OCI-LY7 (cell line): ENCODE data around the gene HS1BP3. TPM values are rescaled to one million over a fixed set of nuclear protein-coding genes. Genes with fewer than 3 reads are reported as not detected.

Experiments used
- BruUV-seq: library from RNA; stranded (reverse); fragments of 400-500 nt; replicated peaks from 2 replicates; lab custom pipeline; 2021; lab: Mats Ljungman, UMichigan
- CTCF ChIA-PET: fragments of 300-600 bp; sonication (Branson Sonifier 250); formaldehyde crosslinking; loops from one replicate; lab custom pipeline; 2022; ENCODE audit warnings: antibody characterized with exemption; ENCODE audit not compliant: unreplicated experiment; lab: Charles Lee
- POLR2A ChIA-PET: fragments of 300-600 bp; sonication (Branson Sonifier 250); formaldehyde crosslinking; loops from one replicate; lab custom pipeline; 2022; ENCODE audit warnings: antibody characterized with exemption; lab: Charles Lee
- DNase-seq: peaks from one replicate; pipeline ENCODE4 v3.0.0-alpha.2; 2015; ENCODE audit warnings: low spot score
- H2AFZ ChIP-seq: fragments of 200-600 bp; sonication (generic), shearing (Covaris generic); 2 replicates; pipeline ENCODE4 v1.6.1; 2014; ENCODE audit warnings: mild to moderate bottlenecking, antibody characterized with exemption, low read length, moderate library complexity
- H3K27ac ChIP-seq: fragments of 200-600 bp; sonication (generic); 2 replicates; pipeline ENCODE4 v1.5.1; 2014; ENCODE audit warnings: mixed run types, low read depth, mild to moderate bottlenecking, moderate library complexity, low read length, inconsistent platforms; ENCODE audit not compliant: poor library complexity, severe bottlenecking
- H3K36me3 ChIP-seq: fragments of 200-600 bp; sonication (generic); 2 replicates; pipeline ENCODE4 v1.6.1; 2014; ENCODE audit warnings: mild to moderate bottlenecking, antibody characterized with exemption, low read length, moderate library complexity, mixed read lengths; ENCODE audit not compliant: insufficient read depth
- H3K4me1 ChIP-seq: fragments of 200-600 bp; sonication (generic); 2 replicates; pipeline ENCODE4 v1.5.1; 2014; ENCODE audit warnings: mild to moderate bottlenecking, low read length; ENCODE audit not compliant: insufficient read depth, poor library complexity, severe bottlenecking
- H3K4me2 ChIP-seq: fragments of 200-600 bp; sonication (generic); 2 replicates; pipeline ENCODE4 v1.6.1; 2014; ENCODE audit warnings: mild to moderate bottlenecking, low read length
- H3K4me3 ChIP-seq: fragments of 200-600 bp; sonication (generic); 2 replicates; pipeline ENCODE4 v1.5.1; 2014; ENCODE audit warnings: mild to moderate bottlenecking, low read depth, low read length; ENCODE audit not compliant: poor library complexity, severe bottlenecking
- H3K79me2 ChIP-seq: fragments of 200-600 bp; sonication (generic); 2 replicates; pipeline ENCODE4 v1.6.1; 2016; ENCODE audit warnings: low read depth, mild to moderate bottlenecking, low read length, moderate library complexity, mixed read lengths; ENCODE audit not compliant: insufficient read depth
- H3K9me2 ChIP-seq: fragments of 200-600 bp; sonication (generic); 2 replicates; pipeline ENCODE4 v1.6.1; 2016; ENCODE audit warnings: mild to moderate bottlenecking, low read length, mixed read lengths; ENCODE audit not compliant: insufficient read depth
- H3K9me3 ChIP-seq: fragments of 200-600 bp; sonication (generic); 2 replicates; pipeline ENCODE4 v1.6.1; 2014; ENCODE audit warnings: mild to moderate bottlenecking, mixed run types, low read length, mixed read lengths
- H4K20me1 ChIP-seq: fragments of 200-600 bp; sonication (generic); 2 replicates; pipeline ENCODE4 v1.6.1; 2014; ENCODE audit warnings: mild to moderate bottlenecking, antibody characterized with exemption, low read length, moderate library complexity, mixed read lengths; ENCODE audit not compliant: insufficient read depth
- EZH2phosphoT487 ChIP-seq: fragments of 200-600 bp; sonication (generic); IDR thresholded peaks from 2 replicates; pipeline ENCODE4 v1.6.1; 2018; ENCODE audit warnings: low read depth, borderline replicate concordance, mild to moderate bottlenecking, mixed run types, antibody characterized with exemption, low read length, moderate library complexity, mixed read lengths
- intact Hi-C: fragments of 100-400 bp; cut with micrococcal nuclease; formaldehyde crosslinking; loops from one replicate; pipeline ENCODE4 v1.10.0; 2022; ENCODE audit not compliant: unreplicated experiment
- total RNA-seq, 2 experiments: library from RNA; depleted of rRNA in 1 of 2; stranded (reverse); fragments of >200 nt in 1 of 2; shearing (Covaris generic) in 1 of 2; gene quantifications; 2 replicates each; pipeline ENCODE4 v1.2.3, GENCODE V29; 2014 to 2022
- TF ChIP-seq, protein P1 (sequence below): fragments of 200-600 bp; sonication (generic); conservative IDR thresholded peaks from 2 replicates; pipeline ENCODE4 v1.5.1; 2014; ENCODE audit warnings: mild to moderate bottlenecking, antibody characterized with exemption, low read length, moderate library complexity, mixed read lengths

HS1BP3 gene
- total RNA-seq, 2 experiments from 2014 or later, result 10.6 to 15.2 TPM

DNA sequence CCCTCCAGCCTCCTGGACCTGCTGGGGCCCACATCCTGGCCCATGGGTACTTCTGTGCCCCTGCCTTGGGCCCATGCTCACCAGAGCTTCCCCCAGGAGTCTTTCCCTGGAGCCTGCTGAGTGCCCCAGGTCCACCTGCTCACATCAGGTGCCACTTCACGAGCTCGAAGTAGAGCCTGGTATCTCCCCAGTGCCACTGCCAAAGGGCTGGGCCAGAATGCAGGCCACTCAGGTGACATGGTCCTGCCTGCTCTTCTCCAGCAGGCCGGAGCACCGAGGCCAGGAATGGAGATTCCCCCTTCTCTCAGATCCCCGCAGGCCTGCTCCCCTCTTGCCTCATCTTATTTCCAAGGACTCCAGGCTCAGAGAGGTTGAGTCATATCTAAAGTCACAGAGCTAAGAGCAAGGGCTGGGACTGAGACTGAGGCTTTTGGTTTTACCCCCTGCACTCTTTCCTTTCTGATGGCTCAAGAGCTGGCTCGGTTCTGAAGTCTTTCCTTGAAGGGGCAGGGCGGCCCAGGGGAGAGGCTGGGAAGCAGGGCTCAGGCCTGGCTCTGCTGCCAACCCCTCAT is 79.2 kb downstream of the HS1BP3 start:
- intact Hi-C loops, result no loop called here
- ChIA-PET CTCF (no interaction called here), POLR2A (no interaction called here)
- Histone ChIP-seq H2AFZ (no peak overlapping the region), H3K27ac (no peak overlapping the region), H3K4me3 (no peak overlapping the region), H3K4me1 (peaks cover 6% of the 10 kb centered on the region), H3K36me3 (no peaks in the 10 kb centered on the region), H3K9me3 (no peaks in the 10 kb centered on the region), H4K20me1 (no peaks in the 10 kb centered on the region; the same call in 1 of the 2 replicates), H3K9me2 (no peaks in the 10 kb centered on the region), H3K79me2 (no peaks in the 10 kb centered on the region), H3K4me2 (no peak overlapping the region)
- no peak for DNase-seq
- TF ChIP-seq, protein P1, sequence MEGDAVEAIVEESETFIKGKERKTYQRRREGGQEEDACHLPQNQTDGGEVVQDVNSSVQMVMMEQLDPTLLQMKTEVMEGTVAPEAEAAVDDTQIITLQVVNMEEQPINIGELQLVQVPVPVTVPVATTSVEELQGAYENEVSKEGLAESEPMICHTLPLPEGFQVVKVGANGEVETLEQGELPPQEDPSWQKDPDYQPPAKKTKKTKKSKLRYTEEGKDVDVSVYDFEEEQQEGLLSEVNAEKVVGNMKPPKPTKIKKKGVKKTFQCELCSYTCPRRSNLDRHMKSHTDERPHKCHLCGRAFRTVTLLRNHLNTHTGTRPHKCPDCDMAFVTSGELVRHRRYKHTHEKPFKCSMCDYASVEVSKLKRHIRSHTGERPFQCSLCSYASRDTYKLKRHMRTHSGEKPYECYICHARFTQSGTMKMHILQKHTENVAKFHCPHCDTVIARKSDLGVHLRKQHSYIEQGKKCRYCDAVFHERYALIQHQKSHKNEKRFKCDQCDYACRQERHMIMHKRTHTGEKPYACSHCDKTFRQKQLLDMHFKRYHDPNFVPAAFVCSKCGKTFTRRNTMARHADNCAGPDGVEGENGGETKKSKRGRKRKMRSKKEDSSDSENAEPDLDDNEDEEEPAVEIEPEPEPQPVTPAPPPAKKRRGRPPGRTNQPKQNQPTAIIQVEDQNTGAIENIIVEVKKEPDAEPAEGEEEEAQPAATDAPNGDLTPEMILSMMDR, result no peak
- TF ChIP-seq EZH2phosphoT487, result no peak
- no TSS peak for BruUV-seq

DNA sequence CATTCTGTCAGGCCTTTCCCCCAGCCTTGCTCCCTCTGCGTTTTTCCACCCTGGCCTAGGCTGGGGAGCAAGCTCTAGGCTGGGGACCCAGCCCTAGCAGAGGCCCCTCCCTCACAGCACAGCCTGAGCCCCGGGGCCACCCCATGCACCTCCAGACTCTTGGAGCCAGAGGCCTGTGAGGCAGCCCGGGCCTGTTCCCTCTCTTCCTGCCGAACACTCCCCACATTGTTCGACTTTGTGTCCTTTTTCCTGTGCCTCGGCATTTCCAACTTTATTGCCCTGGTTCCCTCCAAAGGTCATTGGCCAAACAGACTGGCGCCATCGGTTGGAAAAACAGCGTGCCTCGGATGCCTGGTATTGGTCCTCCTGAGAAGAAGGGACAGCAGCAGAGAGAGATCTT is 79.7 kb downstream of the HS1BP3 start:
- POLR2A ChIA-PET, result no interaction called here
- TF ChIP-seq, protein P1, result no peak
- TF ChIP-seq EZH2phosphoT487, result no peak
- Histone ChIP-seq H2AFZ (no peak overlapping the region), H3K9me3 (no peaks in the 10 kb centered on the region), H4K20me1 (no peaks in the 10 kb centered on the region; the same call in 1 of the 2 replicates), H3K4me1 (peaks cover 1% of the 10 kb centered on the region), H3K4me2 (no peak overlapping the region), H3K36me3 (no peaks in the 10 kb centered on the region), H3K79me2 (no peaks in the 10 kb centered on the region), H3K27ac (no peak overlapping the region), H3K4me3 (no peak overlapping the region), H3K9me2 (no peaks in the 10 kb centered on the region)
- CTCF ChIA-PET, result no interaction called here
- no TSS peak for BruUV-seq
- intact Hi-C loops, result no loop called here
- no peak for DNase-seq

DNA sequence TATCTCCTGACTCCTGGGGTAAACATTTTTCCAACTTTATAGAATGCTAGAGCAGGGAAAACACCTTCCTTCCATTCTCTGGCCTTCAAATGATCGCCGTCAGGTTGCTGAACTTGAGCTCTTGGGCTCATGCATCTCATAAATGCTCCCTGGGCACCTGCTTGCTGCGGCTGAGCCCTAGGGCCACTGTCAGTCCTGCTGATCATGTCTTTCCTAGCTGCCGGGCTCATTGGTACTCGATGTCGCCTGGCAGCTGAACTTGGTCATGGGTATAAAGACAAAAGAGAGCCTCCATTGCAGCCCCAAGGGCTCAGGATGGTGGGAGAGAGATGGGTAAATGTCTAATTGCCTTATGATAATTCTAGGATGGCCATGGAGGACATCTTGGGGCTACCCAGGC is 80.6 kb downstream of the HS1BP3 start:
- POLR2A ChIA-PET, result no interaction called here
- CTCF ChIA-PET, result no interaction called here
- Histone ChIP-seq H2AFZ (no peak overlapping the region), H3K36me3 (no peaks in the 10 kb centered on the region), H3K4me3 (no peak overlapping the region), H3K9me3 (no peaks in the 10 kb centered on the region), H3K4me1 (no peaks in the 10 kb centered on the region), H3K9me2 (no peaks in the 10 kb centered on the region), H4K20me1 (no peaks in the 10 kb centered on the region; the same call in 1 of the 2 replicates), H3K79me2 (no peaks in the 10 kb centered on the region), H3K27ac (no peak overlapping the region), H3K4me2 (no peak overlapping the region)
- intact Hi-C loops, result no loop called here
- DNase-seq, result no peak
- TF ChIP-seq, protein P1, result no peak
- TF ChIP-seq EZH2phosphoT487, result no peak
- BruUV-seq, result no TSS peak
